ENCODE data around the gene CSNK1A1.
"Not testable (repeated sequence)": the region's sequence is repeated elsewhere in the genome, so short reads cannot be mapped to it uniquely, and the experiment has no call there.

Gene CSNK1A1

GRCh38 chr5:149528281-149529060, 22.8 kb downstream of the CSNK1A1 start:
- no peak for DNase-seq

- DNase-seq = no peak
Observed at GRCh38 chr5:149526845-149527590, 24.2 kb downstream of the CSNK1A1 start.

GRCh38 chr5:149521739-149522685, 29.2 kb downstream of the CSNK1A1 start:
- no peak for DNase-seq

- no peak for DNase-seq
Observed at GRCh38 chr5:149519601-149520000, 31.6 kb downstream of the CSNK1A1 start.

GRCh38 chr5:149518620-149519019, 32.6 kb downstream of the CSNK1A1 start:
- DNase-seq = no peak

- DNase-seq = no peak
Observed at GRCh38 chr5:149517461-149518122, 33.6 kb downstream of the CSNK1A1 start.

GRCh38 chr5:149514512-149514911, 36.7 kb downstream of the CSNK1A1 start:
- DNase-seq = no peak

- DNase-seq = not testable (repeated sequence)
Observed at GRCh38 chr5:149513372-149513947, 37.8 kb downstream of the CSNK1A1 start.

- no peak for DNase-seq
Observed at GRCh38 chr5:149510136-149510535, 41.1 kb downstream of the CSNK1A1 start.

- DNase-seq = no peak
Observed at GRCh38 chr5:149504677-149505076, 46.6 kb downstream of the CSNK1A1 start.

- no peak for DNase-seq
Observed at GRCh38 chr5:149503006-149503405, 48.2 kb downstream of the CSNK1A1 start.

- no peak for DNase-seq
Observed at GRCh38 chr5:149500922-149501582, 50.2 kb downstream of the CSNK1A1 start.

- DNase-seq = no peak
Observed at GRCh38 chr5:149498724-149499336, 52.4 kb downstream of the CSNK1A1 start.

GRCh38 chr5:149497357-149497756, 53.9 kb downstream of the CSNK1A1 start:
- DNase-seq = no peak

- DNase-seq = no peak
Observed at GRCh38 chr5:149496917-149497316, 54.3 kb downstream of the CSNK1A1 start.

GRCh38 chr5:149496166-149496565, 55.1 kb downstream of the CSNK1A1 start:
- DNase-seq = no peak

- DNase-seq = no peak
Observed at GRCh38 chr5:149495673-149496072, 55.6 kb downstream of the CSNK1A1 start.

GRCh38 chr5:149493316-149493715, 57.9 kb downstream of the CSNK1A1 start:
- DNase-seq = no peak

GRCh38 chr5:149492781-149493180, 58.5 kb downstream of the CSNK1A1 start:
- no peak for DNase-seq

- DNase-seq = no peak
Observed at GRCh38 chr5:149490599-149491485, 60.4 kb downstream of the CSNK1A1 start.

Data from CD4-positive, alpha-beta T cell treated with Interferon alpha-2 for 1 hour (primary cell).